Measurements from ENCODE around the gene HNRNPH2. TPM values are rescaled to one million over a fixed set of nuclear protein-coding genes. Genes with fewer than 3 reads are reported as not detected.

The HNRNPH2 gene
- total and polyA plus RNA-seq, 10 of the 15 experiments (the other 5 are each of a cell fraction or from before 2014, with no cell fraction given): 34.5 to 102 (median 61.4) TPM

- TF ChIP-seq HSF1 (IDR thresholded peaks at IDR 0.05; ENCODE audit: low read depth, low read length) (no peak), ZNF687 (IDR thresholded peaks at IDR 0.05) (peak; percentile 49; the same call in 1 of the 2 replicates), IRF4 (IDR thresholded peaks at IDR 0.05; ENCODE audit: low read depth, low read length) (0 out of 2 replicates have a peak, but pooled peaks have one; percentile 43), CBX5 (IDR thresholded peaks at IDR 0.05; ENCODE audit: low read depth) (peak; percentile 24; the same call in 1 of the 2 replicates), SKIL (IDR thresholded peaks at IDR 0.05; ENCODE audit: low read depth, poor library complexity, severe bottlenecking) (peak; percentile 57), PBX3 (IDR thresholded peaks at IDR 0.05; ENCODE audit: insufficient replicate concordance, low read depth, low read length) (no peak), TAF1 (IDR thresholded peaks at IDR 0.05; ENCODE audit: borderline replicate concordance, low read depth, low read length) (peak; percentile 97), PAX5 (IDR thresholded peaks at IDR 0.05; ENCODE audit: borderline replicate concordance, low read depth, low read length) (peak; percentile 66; the same call in 1 of the 2 replicates), EP300 (IDR thresholded peaks at IDR 0.05; ENCODE audit: borderline replicate concordance in 1 of 2, control insufficient read depth in 1 of 2, low read depth in 2 of 2, low read length in 2 of 2) (no peak), KDM1A (IDR thresholded peaks at IDR 0.05; ENCODE audit: borderline replicate concordance) (no peak), BCL3 (IDR thresholded peaks at IDR 0.05; ENCODE audit: borderline replicate concordance, insufficient read depth, low read depth, low read length, poor library complexity, severe bottlenecking) (no peak), ZZZ3 (IDR thresholded peaks at IDR 0.05; ENCODE audit: control insufficient read depth, insufficient read length, low read depth) (no peak), KLF5 (IDR thresholded peaks at IDR 0.05; ENCODE audit: partially characterized antibody) (no peak), USF2 (IDR thresholded peaks at IDR 0.05; ENCODE audit: borderline replicate concordance, low read depth, low read length) (no peak), EED (IDR thresholded peaks at IDR 0.05; ENCODE audit: low read depth) (peak; percentile 64)
These were observed 17.1 kb upstream of the HNRNPH2 start, which contains the start of gene RPL36A (continued) for GRCh38 chrX:101390664-101391525.
